ENCODE measurements around the gene RPTOR. TPM values are rescaled to one million over a fixed set of nuclear protein-coding genes. Genes with fewer than 3 reads are reported as not detected.

RPTOR gene
- total and polyA plus RNA-seq, 2 donors (not counting 3 experiments of a cell fraction or from before 2014, with no cell fraction given): 10.7 to 41.8 TPM

DNA sequence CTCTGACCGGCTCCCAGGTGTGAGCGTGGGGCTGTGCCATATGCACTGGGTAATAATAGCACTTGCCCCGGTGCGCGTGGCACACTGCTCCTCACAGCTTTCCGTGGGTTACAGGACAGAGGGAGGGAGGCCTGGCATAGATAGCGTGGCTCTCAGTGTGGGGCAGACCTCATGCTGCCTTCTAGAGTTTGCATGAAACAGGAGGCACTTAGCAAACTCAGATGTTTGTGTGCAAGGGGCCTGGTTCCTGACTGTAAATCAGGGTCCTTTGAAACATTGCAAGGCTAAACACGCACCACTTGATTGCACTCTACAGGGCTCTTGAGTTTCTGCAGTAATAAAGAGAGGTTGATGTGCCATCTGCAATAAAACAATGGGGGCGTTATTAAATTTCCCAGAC, 101.7 kb downstream of the RPTOR start:
- Histone ChIP-seq H3K27me3 (ENCODE audit: control insufficient read depth in 2 of 2, insufficient read depth in 2 of 2, low read length in 2 of 2) (no peaks in the 10 kb centered on the region), H3K9ac (replicated peaks; ENCODE audit: extremely low read depth, insufficient read depth, low read length) (no peak overlapping the region), H2AFZ (ENCODE audit: low read depth, low read length) (no peak overlapping the region), H3K4me1 (ENCODE audit: control insufficient read depth, extremely low read depth, insufficient read depth, low read length) (peaks cover 9% of the 10 kb centered on the region), H4K20me1 (replicated peaks; ENCODE audit: control insufficient read depth, extremely low read depth, insufficient read depth, low read length) (no peaks in the 10 kb centered on the region), H3K9me3 (replicated peaks; ENCODE audit: control insufficient read depth, insufficient read depth, low read length) (no peaks in the 10 kb centered on the region), H3K79me2 (ENCODE audit: control insufficient read depth, insufficient read depth, low read length) (peaks cover 16% of the 10 kb centered on the region), H3K4me2 (ENCODE audit: insufficient read depth, low read length) (no peak overlapping the region), H3K9me1 (replicated peaks; ENCODE audit: control insufficient read depth, extremely low read depth, insufficient read depth, low read length) (no peaks in the 10 kb centered on the region), H3K27ac (ENCODE audit: insufficient read depth, low read depth, low read length) (no peak overlapping the region), H3K4me3 (replicated peaks in 1 of 3; ENCODE audit: insufficient read depth in 1 of 3, low read depth in 1 of 3, low read length in 3 of 3) (no peak overlapping the region), H3K36me3 (ENCODE audit: control insufficient read depth in 2 of 2, extremely low read depth in 1 of 2, insufficient read depth in 2 of 2, low read length in 2 of 2) (no peaks in the 10 kb centered on the region)
- TF ChIP-seq, protein P1, sequence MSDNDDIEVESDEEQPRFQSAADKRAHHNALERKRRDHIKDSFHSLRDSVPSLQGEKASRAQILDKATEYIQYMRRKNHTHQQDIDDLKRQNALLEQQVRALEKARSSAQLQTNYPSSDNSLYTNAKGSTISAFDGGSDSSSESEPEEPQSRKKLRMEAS (IDR thresholded peaks at IDR 0.05; ENCODE audit: insufficient read depth, insufficient read length): no peak
- TF ChIP-seq POLR2AphosphoS5 (IDR thresholded peaks at IDR 0.05; ENCODE audit: insufficient read depth, low read depth, low read length) (no peak), POLR2A (IDR thresholded peaks at IDR 0.05; ENCODE audit: low read depth, low read length) (no peak), GATA2 (IDR thresholded peaks at IDR 0.05; ENCODE audit: insufficient read depth, insufficient read length, low read depth, low read length) (no peak), FOS (IDR thresholded peaks at IDR 0.05; ENCODE audit: borderline replicate concordance, insufficient read depth, low read length) (no peak), MYC (IDR thresholded peaks at IDR 0.05; ENCODE audit: low read depth, low read length) (no peak), EZH2 (IDR thresholded peaks at IDR 0.05; ENCODE audit: borderline replicate concordance, low read depth, low read length, severe bottlenecking) (no peak)
- no TSS peak for BruUV-seq (replicated peaks)
- dilution Hi-C loops (cut with MboI; ENCODE audit: extremely low pct_ligation_motif_present, low sequenced_read_pairs): no loop called here
- DNase-seq (ENCODE audit: low read depth, low spot score): no peak
- ChIA-PET POLR2A (no interaction called here), CTCF (no interaction called here)
- intact Hi-C loops (cut with micrococcal nuclease): no loop called here
- FAIRE-seq: no peak

- Histone ChIP-seq H3K4me2 (ENCODE audit: insufficient read depth, low read length) (no peak overlapping the region), H3K9ac (replicated peaks; ENCODE audit: extremely low read depth, insufficient read depth, low read length) (no peak overlapping the region), H4K20me1 (replicated peaks; ENCODE audit: control insufficient read depth, extremely low read depth, insufficient read depth, low read length) (no peaks in the 10 kb centered on the region), H3K4me1 (ENCODE audit: control insufficient read depth, extremely low read depth, insufficient read depth, low read length) (peaks cover 9% of the 10 kb centered on the region), H3K36me3 (ENCODE audit: control insufficient read depth in 2 of 2, extremely low read depth in 1 of 2, insufficient read depth in 2 of 2, low read length in 2 of 2) (no peaks in the 10 kb centered on the region), H3K9me1 (replicated peaks; ENCODE audit: control insufficient read depth, extremely low read depth, insufficient read depth, low read length) (no peaks in the 10 kb centered on the region), H3K27ac (ENCODE audit: insufficient read depth, low read depth, low read length) (no peak overlapping the region), H3K4me3 (replicated peaks in 1 of 3; ENCODE audit: insufficient read depth in 1 of 3, low read depth in 1 of 3, low read length in 3 of 3) (no peak overlapping the region), H2AFZ (ENCODE audit: low read depth, low read length) (no peak overlapping the region), H3K27me3 (ENCODE audit: control insufficient read depth in 2 of 2, insufficient read depth in 2 of 2, low read length in 2 of 2) (no peaks in the 10 kb centered on the region), H3K79me2 (ENCODE audit: control insufficient read depth, insufficient read depth, low read length) (peaks cover 19% of the 10 kb centered on the region), H3K9me3 (replicated peaks; ENCODE audit: control insufficient read depth, insufficient read depth, low read length) (no peaks in the 10 kb centered on the region)
- DNase-seq (ENCODE audit: low read depth, low spot score): no peak
- no peak for TF ChIP-seq EZH2 (IDR thresholded peaks at IDR 0.05; ENCODE audit: borderline replicate concordance, low read depth, low read length, severe bottlenecking)
- TF ChIP-seq JUN (IDR thresholded peaks at IDR 0.05; ENCODE audit: borderline replicate concordance, insufficient read depth, insufficient read length, low read depth): no peak
- TF ChIP-seq, protein P2, sequence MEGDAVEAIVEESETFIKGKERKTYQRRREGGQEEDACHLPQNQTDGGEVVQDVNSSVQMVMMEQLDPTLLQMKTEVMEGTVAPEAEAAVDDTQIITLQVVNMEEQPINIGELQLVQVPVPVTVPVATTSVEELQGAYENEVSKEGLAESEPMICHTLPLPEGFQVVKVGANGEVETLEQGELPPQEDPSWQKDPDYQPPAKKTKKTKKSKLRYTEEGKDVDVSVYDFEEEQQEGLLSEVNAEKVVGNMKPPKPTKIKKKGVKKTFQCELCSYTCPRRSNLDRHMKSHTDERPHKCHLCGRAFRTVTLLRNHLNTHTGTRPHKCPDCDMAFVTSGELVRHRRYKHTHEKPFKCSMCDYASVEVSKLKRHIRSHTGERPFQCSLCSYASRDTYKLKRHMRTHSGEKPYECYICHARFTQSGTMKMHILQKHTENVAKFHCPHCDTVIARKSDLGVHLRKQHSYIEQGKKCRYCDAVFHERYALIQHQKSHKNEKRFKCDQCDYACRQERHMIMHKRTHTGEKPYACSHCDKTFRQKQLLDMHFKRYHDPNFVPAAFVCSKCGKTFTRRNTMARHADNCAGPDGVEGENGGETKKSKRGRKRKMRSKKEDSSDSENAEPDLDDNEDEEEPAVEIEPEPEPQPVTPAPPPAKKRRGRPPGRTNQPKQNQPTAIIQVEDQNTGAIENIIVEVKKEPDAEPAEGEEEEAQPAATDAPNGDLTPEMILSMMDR (IDR thresholded peaks at IDR 0.05; ENCODE audit: extremely low read depth in 1 of 2, insufficient read depth in 1 of 2, low read depth in 1 of 2, low read length in 2 of 2): no peak
- no peak for TF ChIP-seq MYC (IDR thresholded peaks at IDR 0.05; ENCODE audit: low read depth, low read length)
- TF ChIP-seq, protein P1 (IDR thresholded peaks at IDR 0.05; ENCODE audit: insufficient read depth, insufficient read length): no peak
- TF ChIP-seq POLR2AphosphoS5 (IDR thresholded peaks at IDR 0.05; ENCODE audit: insufficient read depth, low read depth, low read length): no peak
- no peak for TF ChIP-seq FOS (IDR thresholded peaks at IDR 0.05; ENCODE audit: borderline replicate concordance, insufficient read depth, low read length)
- TF ChIP-seq GATA2 (IDR thresholded peaks at IDR 0.05; ENCODE audit: insufficient read depth, insufficient read length, low read depth, low read length): no peak
- no peak for TF ChIP-seq POLR2A (IDR thresholded peaks at IDR 0.05; ENCODE audit: low read depth, low read length)
- dilution Hi-C loops (cut with MboI; ENCODE audit: extremely low pct_ligation_motif_present, low sequenced_read_pairs) (no loop called here), intact Hi-C loops (cut with micrococcal nuclease) (no loop called here)
- no TSS peak for BruUV-seq (replicated peaks)
- ChIA-PET POLR2A (no interaction called here), CTCF (interaction anchor here (1.1 to 1.2 kb wide), 2 partner anchors 10 to 45 kb away, joined by 3 read pairs; no protein-coding TSS in a partner anchor)
- FAIRE-seq: no peak
These were observed 103.1 kb downstream of the RPTOR start for GRCh38 chr17:80647746-80648145.

Measured in endothelial cell of umbilical vein (primary cell).